Right atrium auricular region (tissue), 2 donors: ENCODE measurements around the gene PILRB. TPM values are rescaled to one million over a fixed set of nuclear protein-coding genes. Genes with fewer than 3 reads are reported as not detected.

Source experiments
- DNase-seq: peaks from one replicate; pipeline ENCODE4 v3.0.0-alpha.2; 2019; ENCODE audit warnings: low spot score
- H3K27ac ChIP-seq, 2 donors: fragments of 200-600 bp; sonication (generic); 1 replicate in 1 of 2; 2 replicates in 1 of 2; pipeline ENCODE4 v1.5.1; 2016 to 2019
- H3K27me3 ChIP-seq, 2 donors: fragments of 200-600 bp; sonication (generic); one replicate each; pipeline versions ENCODE4 v1.5.1 to v1.6.0; 2017 to 2019
- H3K36me3 ChIP-seq: fragments of 200-600 bp; sonication (generic); one replicate; pipeline ENCODE4 v1.5.1; 2016
- H3K4me1 ChIP-seq, 2 donors: fragments of 200-600 bp; sonication (generic); one replicate each; pipeline versions ENCODE4 v1.5.1 to v1.6.0; 2017 to 2019
- H3K4me3 ChIP-seq, 2 donors: fragments of 200-600 bp; sonication (generic); 1 replicate in 1 of 2; 2 replicates in 1 of 2; pipeline ENCODE4 v1.5.1; 2017 to 2019; ENCODE audit warnings: mild to moderate bottlenecking in 1 of 2, moderate library complexity in 1 of 2
- H3K9me3 ChIP-seq, 2 donors: fragments of 200-600 bp; sonication (generic); one replicate each; pipeline ENCODE4 v1.5.1; 2019
- CTCF ChIP-seq, 2 donors: fragments of 200-600 bp; sonication (generic); IDR thresholded peaks; one replicate each; pipeline ENCODE4 v1.5.1; 2019; ENCODE audit warnings: antibody characterized with exemption in 2 of 2
- total RNA-seq, 2 donors: library from RNA; depleted of rRNA; stranded (reverse); fragments of >200 nt; gene quantifications; one replicate each; pipeline ENCODE4 v1.1.0, GENCODE V29; 2016

PILRB gene
- total RNA-seq, 2 donors from 2014 or later: 9.3 to 9.8 TPM

GRCh38 chr7:100366411-100367250, 8.7 kb downstream of the PILRB start:
- Histone ChIP-seq H3K9me3 (no peaks in the 10 kb centered on the region), H3K27me3 (no peaks in the 10 kb centered on the region), H3K27ac (no peak overlapping the region), H3K36me3 (peaks cover 12% of the 10 kb centered on the region), H3K4me3 (no peak overlapping the region), H3K4me1 (no peaks in the 10 kb centered on the region)
- DNase-seq: no peak
- TF ChIP-seq CTCF (IDR thresholded peaks at IDR 0.05): no peak

- H3K27me3 ChIP-seq: no peaks in the 10 kb centered on the region
- no peak overlapping the region for H3K27ac ChIP-seq
- no peak for TF ChIP-seq CTCF (IDR thresholded peaks at IDR 0.05)
- no peaks in the 10 kb centered on the region for H3K9me3 ChIP-seq
- DNase-seq: no peak
- H3K4me1 ChIP-seq: no peaks in the 10 kb centered on the region
- peaks cover 6% of the 10 kb centered on the region for H3K36me3 ChIP-seq
- H3K4me3 ChIP-seq: no peak overlapping the region
Observed at GRCh38 chr7:100367251-100367620, 9.3 kb downstream of the PILRB start.

GRCh38 chr7:100367676-100368613, 10.0 kb downstream of the PILRB start:
- Histone ChIP-seq H3K27ac (no peak overlapping the region), H3K36me3 (no peaks in the 10 kb centered on the region), H3K27me3 (no peaks in the 10 kb centered on the region), H3K4me3 (no peak overlapping the region), H3K4me1 (peaks cover 0 to 3% of the 10 kb centered on the region in 2 donors), H3K9me3 (no peaks in the 10 kb centered on the region)
- no peak for TF ChIP-seq CTCF (IDR thresholded peaks at IDR 0.05)
- no peak for DNase-seq

- H3K4me3 ChIP-seq: no peak overlapping the region
- no peaks in the 10 kb centered on the region for H3K36me3 ChIP-seq
- no peak for TF ChIP-seq CTCF (IDR thresholded peaks at IDR 0.05)
- peak; percentile 71 for DNase-seq
- H3K27ac ChIP-seq: peak overlapping the region; percentile 35 to 48
- no peaks in the 10 kb centered on the region for H3K27me3 ChIP-seq
- H3K4me1 ChIP-seq: peaks cover 0 to 3% of the 10 kb centered on the region in 2 donors
- no peaks in the 10 kb centered on the region for H3K9me3 ChIP-seq
Observed at GRCh38 chr7:100369105-100369504, 11.2 kb downstream of the PILRB start.

GRCh38 chr7:100370303-100370702, 12.4 kb downstream of the PILRB start:
- H3K9me3 ChIP-seq: no peaks in the 10 kb centered on the region
- no peaks in the 10 kb centered on the region for H3K27me3 ChIP-seq
- H3K4me1 ChIP-seq: peaks cover 0 to 3% of the 10 kb centered on the region in 2 donors
- H3K27ac ChIP-seq: peak overlapping the region in 1 of 2 donors; percentile 48
- no peaks in the 10 kb centered on the region for H3K36me3 ChIP-seq
- H3K4me3 ChIP-seq: no peak overlapping the region
- no peak for TF ChIP-seq CTCF (IDR thresholded peaks at IDR 0.05)
- DNase-seq: no peak
